HK-2 (cell line): Measurements from ENCODE around the gene BROX.

ENCODE experiments used
- DNase-seq: peaks from one replicate; pipeline ENCODE4 v3.0.0-alpha.2; 2018; ENCODE audit not compliant: unreplicated experiment

Gene BROX

GRCh38 chr1:222777463-222777862 lies 65.1 kb downstream of the BROX start:
- no peak for DNase-seq

GRCh38 chr1:222777977-222778376 lies 65.6 kb downstream of the BROX start:
- no peak for DNase-seq

GRCh38 chr1:222781251-222781650 lies 68.9 kb downstream of the BROX start:
- DNase-seq: no peak

GRCh38 chr1:222783051-222783450 lies 70.7 kb downstream of the BROX start:
- no peak for DNase-seq

- DNase-seq: no peak
Observed at GRCh38 chr1:222784371-222784770, 72.0 kb downstream of the BROX start.
